Ovary (tissue), 3 donors: ENCODE measurements around the gene SAV1.

Experiments
- EP300 ChIP-seq: sonication (generic); formaldehyde crosslinking; IDR thresholded peaks from one replicate; pipeline ENCODE4 v1.6.1; 2017; ENCODE audit warnings: antibody characterized with exemption
- POLR2A ChIP-seq: fragments of 450-650 bp; IDR thresholded peaks from one replicate; pipeline ENCODE4 v1.6.1; 2017; ENCODE audit warnings: antibody characterized with exemption, mild to moderate bottlenecking, moderate library complexity
- TF ChIP-seq, protein P1 (sequence below), 3 donors: fragments of 450-650 bp in 2 of 3; fragments of 200-600 bp in 1 of 3; IDR thresholded peaks; one replicate each; pipeline versions ENCODE4 v1.5.1 to v1.8.0; 2016 to 2022; ENCODE audit warnings: antibody characterized with exemption in 3 of 3, mild to moderate bottlenecking in 1 of 3
- donor health status: DM: no; HTN: no; CAD: no.

DNA sequence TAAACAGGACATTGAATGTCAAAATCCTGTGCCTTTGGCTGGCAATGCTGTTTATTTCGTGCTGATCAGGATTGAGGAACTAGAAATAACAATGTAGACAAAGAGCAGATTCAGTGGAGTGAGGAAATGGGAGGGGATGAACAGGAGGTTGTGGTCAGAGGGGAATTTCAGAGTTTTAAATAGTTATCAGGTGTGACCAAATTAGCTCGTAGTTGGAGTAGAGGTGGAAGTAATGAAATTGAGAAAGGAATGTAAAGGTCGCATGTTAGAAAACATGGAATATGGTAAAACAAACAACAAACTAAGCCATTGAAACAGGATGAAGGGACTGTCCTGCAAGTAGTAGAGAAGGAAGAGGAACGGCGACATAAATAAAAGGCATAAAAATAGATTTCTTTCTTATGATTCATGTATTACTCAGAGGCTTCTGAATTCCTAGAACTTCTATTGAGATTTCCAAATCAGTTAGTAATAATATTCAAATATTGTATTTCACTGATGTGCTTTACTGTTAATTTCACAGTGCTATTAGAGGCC lies 9.5 kb upstream of the SAV1 start:
- TF ChIP-seq, protein P1, sequence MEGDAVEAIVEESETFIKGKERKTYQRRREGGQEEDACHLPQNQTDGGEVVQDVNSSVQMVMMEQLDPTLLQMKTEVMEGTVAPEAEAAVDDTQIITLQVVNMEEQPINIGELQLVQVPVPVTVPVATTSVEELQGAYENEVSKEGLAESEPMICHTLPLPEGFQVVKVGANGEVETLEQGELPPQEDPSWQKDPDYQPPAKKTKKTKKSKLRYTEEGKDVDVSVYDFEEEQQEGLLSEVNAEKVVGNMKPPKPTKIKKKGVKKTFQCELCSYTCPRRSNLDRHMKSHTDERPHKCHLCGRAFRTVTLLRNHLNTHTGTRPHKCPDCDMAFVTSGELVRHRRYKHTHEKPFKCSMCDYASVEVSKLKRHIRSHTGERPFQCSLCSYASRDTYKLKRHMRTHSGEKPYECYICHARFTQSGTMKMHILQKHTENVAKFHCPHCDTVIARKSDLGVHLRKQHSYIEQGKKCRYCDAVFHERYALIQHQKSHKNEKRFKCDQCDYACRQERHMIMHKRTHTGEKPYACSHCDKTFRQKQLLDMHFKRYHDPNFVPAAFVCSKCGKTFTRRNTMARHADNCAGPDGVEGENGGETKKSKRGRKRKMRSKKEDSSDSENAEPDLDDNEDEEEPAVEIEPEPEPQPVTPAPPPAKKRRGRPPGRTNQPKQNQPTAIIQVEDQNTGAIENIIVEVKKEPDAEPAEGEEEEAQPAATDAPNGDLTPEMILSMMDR (IDR thresholded peaks at IDR 0.05) = no peak
- TF ChIP-seq POLR2A = no peak
- no peak for TF ChIP-seq EP300
